Measurements from ENCODE around the gene SCGB1C1.

SCGB1C1 gene

GRCh38 chr11:213111-213510 is 20.2 kb downstream of the SCGB1C1 start:
- ChIA-PET CTCF (interaction anchor here (0.7 to 1.9 kb wide), 3 partner anchors 38 to 65 kb away, joined by 3 to 6 read pairs (median 4); partner anchors contain the start of gene NLRP6), POLR2A (no interaction called here)
- TF ChIP-seq, protein P1, sequence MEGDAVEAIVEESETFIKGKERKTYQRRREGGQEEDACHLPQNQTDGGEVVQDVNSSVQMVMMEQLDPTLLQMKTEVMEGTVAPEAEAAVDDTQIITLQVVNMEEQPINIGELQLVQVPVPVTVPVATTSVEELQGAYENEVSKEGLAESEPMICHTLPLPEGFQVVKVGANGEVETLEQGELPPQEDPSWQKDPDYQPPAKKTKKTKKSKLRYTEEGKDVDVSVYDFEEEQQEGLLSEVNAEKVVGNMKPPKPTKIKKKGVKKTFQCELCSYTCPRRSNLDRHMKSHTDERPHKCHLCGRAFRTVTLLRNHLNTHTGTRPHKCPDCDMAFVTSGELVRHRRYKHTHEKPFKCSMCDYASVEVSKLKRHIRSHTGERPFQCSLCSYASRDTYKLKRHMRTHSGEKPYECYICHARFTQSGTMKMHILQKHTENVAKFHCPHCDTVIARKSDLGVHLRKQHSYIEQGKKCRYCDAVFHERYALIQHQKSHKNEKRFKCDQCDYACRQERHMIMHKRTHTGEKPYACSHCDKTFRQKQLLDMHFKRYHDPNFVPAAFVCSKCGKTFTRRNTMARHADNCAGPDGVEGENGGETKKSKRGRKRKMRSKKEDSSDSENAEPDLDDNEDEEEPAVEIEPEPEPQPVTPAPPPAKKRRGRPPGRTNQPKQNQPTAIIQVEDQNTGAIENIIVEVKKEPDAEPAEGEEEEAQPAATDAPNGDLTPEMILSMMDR (IDR thresholded peaks at IDR 0.05; ENCODE audit: control extremely low read depth, extremely low read depth, low read depth, missing control alignments) = no peak
- DNase-seq (ENCODE audit: extremely low spot score) = no peak

GRCh38 chr11:214083-214482 is 21.2 kb downstream of the SCGB1C1 start:
- TF ChIP-seq, protein P1 (IDR thresholded peaks at IDR 0.05; ENCODE audit: control extremely low read depth, extremely low read depth, low read depth, missing control alignments) = no peak
- ChIA-PET CTCF (interaction anchor here (1.7 to 3.4 kb wide), 2 partner anchors 37 to 148 kb away, joined by 6 to 11 read pairs; no protein-coding TSS in a partner anchor), POLR2A (interaction anchor here (0.7 kb wide), 1 partner anchor 526 kb away, joined by 3 read pairs; no protein-coding TSS in a partner anchor)
- DNase-seq (ENCODE audit: extremely low spot score) = no peak

- TF ChIP-seq, protein P1 (IDR thresholded peaks at IDR 0.05; ENCODE audit: control extremely low read depth, extremely low read depth, low read depth, missing control alignments) = no peak
- ChIA-PET POLR2A (interaction anchor here (0.5 to 1.8 kb wide), 3 partner anchors 8 to 43 kb away, joined by 3 to 5 read pairs (median 3); partner anchors contain the start of genes BET1L and RIC8A), CTCF (interaction anchor here (1.1 to 3.4 kb wide), 4 partner anchors 8 to 146 kb away, joined by 3 to 11 read pairs (median 4); partner anchors contain the start of genes BET1L and RIC8A)
- no peak for DNase-seq (ENCODE audit: extremely low spot score)
Measured at GRCh38 chr11:215581-216037, 22.7 kb downstream of the SCGB1C1 start.

DNA sequence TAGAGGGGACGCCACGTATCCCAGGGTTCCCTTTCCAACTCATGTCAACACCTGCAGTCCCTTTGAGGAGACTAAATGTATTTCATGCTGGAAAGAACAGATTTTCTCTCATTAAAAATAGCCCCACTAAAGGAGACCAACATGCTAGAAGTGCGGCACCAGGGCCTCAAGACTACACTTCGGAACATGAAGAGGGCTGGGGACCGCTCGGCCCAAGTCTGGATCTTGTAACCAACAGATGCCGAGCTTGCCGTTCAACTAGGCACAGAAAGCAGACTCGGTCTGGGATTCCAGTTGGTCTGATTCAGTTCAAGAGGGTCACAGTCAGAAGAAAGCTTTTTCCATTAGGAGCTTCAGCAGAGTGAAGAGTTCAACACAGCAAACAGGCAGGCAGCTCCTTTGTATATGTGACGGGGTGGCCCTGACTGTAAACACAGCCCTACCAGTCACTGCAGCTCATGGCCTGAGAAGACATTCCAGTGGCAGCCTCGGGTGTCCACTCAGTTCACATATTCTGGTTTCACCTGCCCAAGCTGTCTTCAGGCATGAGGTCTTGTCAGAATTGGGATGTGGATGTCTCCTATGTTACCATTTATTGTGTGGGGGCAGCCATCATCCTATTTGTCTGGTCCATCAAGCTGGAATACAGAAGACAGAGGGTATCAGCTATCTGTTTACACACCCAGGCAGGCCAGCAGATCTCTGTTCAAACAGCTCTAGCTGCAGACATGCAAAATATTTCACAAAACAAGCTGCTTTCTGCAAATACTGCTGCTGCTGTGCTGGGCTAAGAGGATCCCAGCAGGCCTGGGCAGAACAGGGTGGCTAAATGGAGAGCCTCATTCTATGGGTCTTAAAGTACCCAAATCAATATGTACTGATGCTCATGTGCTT is 23.4 kb downstream of the SCGB1C1 start:
- TF ChIP-seq, protein P1 (IDR thresholded peaks at IDR 0.05; ENCODE audit: control extremely low read depth, extremely low read depth, low read depth, missing control alignments) = no peak
- POLR2A ChIA-PET = interaction anchor here (0.5 to 1.8 kb wide), 4 partner anchors 9 to 57 kb away, joined by 3 to 5 read pairs (median 3); partner anchors contain the start of genes BET1L and RIC8A
- CTCF ChIA-PET = interaction anchor here (1.1 to 3.4 kb wide), 7 partner anchors 9 to 146 kb away, joined by 3 to 11 read pairs (median 3); partner anchors contain the start of genes BET1L and RIC8A
- DNase-seq (ENCODE audit: extremely low spot score) = no peak

DNA sequence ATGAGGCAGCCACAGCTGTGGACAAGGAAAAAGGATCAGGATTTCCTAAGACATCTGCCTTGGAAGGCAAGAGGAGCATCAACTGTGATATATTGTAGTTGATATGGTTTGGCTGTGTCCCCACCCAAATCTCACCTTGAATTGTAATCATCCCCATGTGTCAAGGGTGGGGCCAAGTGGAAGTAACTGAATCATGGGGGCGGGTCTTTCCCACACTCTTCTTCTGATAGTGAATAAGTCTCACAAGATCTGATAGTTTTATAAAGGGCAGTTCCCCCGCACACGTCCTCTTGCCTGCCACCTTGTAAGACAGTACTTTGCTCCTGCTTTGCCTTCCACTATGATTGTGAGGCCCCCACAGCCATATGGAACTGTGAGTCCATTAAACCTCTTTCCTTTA is 24.8 kb downstream of the SCGB1C1 start:
- ChIA-PET POLR2A (no interaction called here), CTCF (interaction anchor here (1.4 to 3.4 kb wide), 3 partner anchors 17 to 144 kb away, joined by 4 to 11 read pairs (median 7); no protein-coding TSS in a partner anchor)
- no peak for DNase-seq (ENCODE audit: extremely low spot score)
- TF ChIP-seq, protein P1 (IDR thresholded peaks at IDR 0.05; ENCODE audit: control extremely low read depth, extremely low read depth, low read depth, missing control alignments) = no peak

All from GM10248 (cell line).